Thyroid gland (tissue), 4 donors: Measurements from ENCODE around the gene AHRR. TPM values are rescaled to one million over a fixed set of nuclear protein-coding genes. Genes with fewer than 3 reads are reported as not detected.

Experiments used
- DNase-seq, 2 donors: peaks; one replicate each; pipeline ENCODE4 v3.0.0-alpha.2; 2019
- H3K27ac ChIP-seq, 3 donors: fragments of 200-600 bp; sonication (generic); 1 replicate in 2 of 3; 2 replicates in 1 of 3; pipeline ENCODE4 v1.5.1; 2016 to 2019; ENCODE audit warnings: mild to moderate bottlenecking in 1 of 3, moderate library complexity in 1 of 3
- H3K27me3 ChIP-seq: fragments of 200-600 bp; sonication (generic); one replicate; pipeline ENCODE4 v1.5.1; 2019
- H3K36me3 ChIP-seq, 2 donors: fragments of 200-600 bp; sonication (generic); one replicate each; pipeline ENCODE4 v1.5.1; 2016 to 2019
- H3K4me1 ChIP-seq, 2 donors: fragments of 200-600 bp; sonication (generic); one replicate each; pipeline ENCODE4 v1.5.1; 2017 to 2019
- H3K4me3 ChIP-seq, 3 donors: fragments of 200-600 bp; sonication (generic); replicated peaks in 1 of 3; 1 replicate in 2 of 3; 2 replicates in 1 of 3; pipeline ENCODE4 v1.5.1; 2016; ENCODE audit warnings: mild to moderate bottlenecking in 1 of 3
- H3K9me3 ChIP-seq: fragments of 200-600 bp; sonication (generic); one replicate; pipeline ENCODE4 v1.5.1; 2017
- CTCF ChIP-seq, 6 experiments: fragments of 200-600 bp in 3 of 6; fragments of 450-650 bp in 3 of 6; sonication (generic) in 3 of 6; IDR thresholded peaks; one replicate each; pipeline ENCODE4 v1.5.1; 2016 to 2019; ENCODE audit warnings: antibody characterized with exemption in 6 of 6, mild to moderate bottlenecking in 2 of 6, inconsistent platforms in 1 of 6, moderate library complexity in 1 of 6
- POLR2A ChIP-seq, 2 donors: fragments of 450-650 bp; IDR thresholded peaks; one replicate each; pipeline ENCODE4 v1.6.1; 2017; ENCODE audit warnings: antibody characterized with exemption in 2 of 2, mild to moderate bottlenecking in 2 of 2, moderate library complexity in 1 of 2
- WGBS, 2 donors: methylation state at CpG; one replicate each; pipeline ENCODE4 v1.1.5; 2017; 5-methylcytosine and 5-hydroxymethylcytosine counted together
- intact Hi-C: fragments of 100-400 bp; cut with DNase I; formaldehyde crosslinking; loops from one replicate; pipeline ENCODE4 v1.15.1; 2023
- total RNA-seq, 4 donors: library from RNA; depleted of rRNA; stranded (reverse); fragments of >200 nt; gene quantifications; one replicate each; pipeline ENCODE4 v1.2.3, GENCODE V29; 2016

AHRR gene
- total RNA-seq, 4 donors from 2014 or later = 0.88 to 2.1 (median 1.3) TPM

GRCh38 chr5:360257-361027 lies 38.9 kb downstream of the AHRR start:
- DNase-seq = no peak
- intact Hi-C loops = no loop called here
- Histone ChIP-seq H3K27me3 (no peaks in the 10 kb centered on the region), H3K36me3 (no peaks in the 10 kb centered on the region), H3K4me1 (no peaks in the 10 kb centered on the region), H3K4me3 (no peak overlapping the region), H3K9me3 (no peaks in the 10 kb centered on the region), H3K27ac (no peak overlapping the region)
- WGBS, 2 donors = 88% methylated on average over 13 to 14 of the region's 14 CpGs
- TF ChIP-seq POLR2A (IDR thresholded peaks at IDR 0.05) (no peak), CTCF (IDR thresholded peaks at IDR 0.05) (no peak)

GRCh38 chr5:362189-362588 lies 40.7 kb downstream of the AHRR start:
- H3K27ac ChIP-seq = no peak overlapping the region
- WGBS, 2 donors = 79 to 83% methylated on average over 4 of the region's 4 CpGs
- H3K36me3 ChIP-seq = no peaks in the 10 kb centered on the region
- no peaks in the 10 kb centered on the region for H3K9me3 ChIP-seq
- intact Hi-C loops = no loop called here
- no peaks in the 10 kb centered on the region for H3K4me1 ChIP-seq
- no peaks in the 10 kb centered on the region for H3K27me3 ChIP-seq
- DNase-seq = no peak
- no peak for TF ChIP-seq POLR2A (IDR thresholded peaks at IDR 0.05)
- TF ChIP-seq CTCF (IDR thresholded peaks at IDR 0.05) = no peak
- no peak overlapping the region for H3K4me3 ChIP-seq

GRCh38 chr5:362978-363765 lies 41.7 kb downstream of the AHRR start:
- TF ChIP-seq CTCF (IDR thresholded peaks at IDR 0.05) = no peak
- no peak for TF ChIP-seq POLR2A (IDR thresholded peaks at IDR 0.05)
- Histone ChIP-seq H3K27me3 (no peaks in the 10 kb centered on the region), H3K9me3 (no peaks in the 10 kb centered on the region), H3K4me1 (no peaks in the 10 kb centered on the region), H3K27ac (no peak overlapping the region), H3K36me3 (no peaks in the 10 kb centered on the region), H3K4me3 (no peak overlapping the region)
- intact Hi-C loops = no loop called here
- WGBS, 2 donors = 77 to 78% methylated on average over 3 of the region's 3 CpGs
- no peak for DNase-seq

- Histone ChIP-seq H3K27me3 (no peaks in the 10 kb centered on the region), H3K4me3 (no peak overlapping the region), H3K9me3 (no peaks in the 10 kb centered on the region), H3K27ac (no peak overlapping the region), H3K36me3 (no peaks in the 10 kb centered on the region), H3K4me1 (no peaks in the 10 kb centered on the region)
- WGBS, 2 donors = 51 to 96% methylated on average over 1 of the region's 1 CpG
- TF ChIP-seq CTCF (IDR thresholded peaks at IDR 0.05) (no peak), POLR2A (IDR thresholded peaks at IDR 0.05) (no peak)
- intact Hi-C loops = no loop called here
- DNase-seq = no peak
These were observed 43.0 kb downstream of the AHRR start for GRCh38 chr5:364497-364896.
